H4 (cell line): ENCODE measurements around the gene SLC45A1. TPM values are rescaled to one million over a fixed set of nuclear protein-coding genes. Genes with fewer than 3 reads are reported as not detected.

Source experiments
- DNase-seq: peaks from one replicate; pipeline ENCODE4 v3.0.0-alpha.2; 2015; ENCODE audit warnings: low spot score
- total RNA-seq: library from RNA; depleted of rRNA; stranded (reverse); fragments of >200 nt; shearing (Covaris generic); gene quantifications from 2 replicates; pipeline ENCODE4 v1.2.3, GENCODE V29; 2014

Gene SLC45A1
- total RNA-seq, 1 experiment from 2014 or later, result 0.31 TPM

GRCh38 chr1:8352886-8353785 is 35.2 kb downstream of the SLC45A1 start:
- no peak for DNase-seq

GRCh38 chr1:8354038-8354437 is 36.1 kb downstream of the SLC45A1 start:
- no peak for DNase-seq

GRCh38 chr1:8355439-8356255 is 37.7 kb downstream of the SLC45A1 start:
- no peak for DNase-seq

GRCh38 chr1:8356256-8357209 is 38.6 kb downstream of the SLC45A1 start:
- DNase-seq, result no peak

GRCh38 chr1:8357329-8358101 is 39.6 kb downstream of the SLC45A1 start:
- no peak for DNase-seq

- no peak for DNase-seq
Observed at GRCh38 chr1:8358241-8358896, 40.5 kb downstream of the SLC45A1 start.

GRCh38 chr1:8358897-8359616 is 41.1 kb downstream of the SLC45A1 start:
- no peak for DNase-seq

- DNase-seq, result no peak
Observed at GRCh38 chr1:8359617-8360481, 41.9 kb downstream of the SLC45A1 start.

GRCh38 chr1:8360493-8361197 is 42.7 kb downstream of the SLC45A1 start:
- no peak for DNase-seq

- no peak for DNase-seq
Observed at GRCh38 chr1:8361198-8361849, 43.4 kb downstream of the SLC45A1 start.

- no peak for DNase-seq
Observed at GRCh38 chr1:8362701-8363101, 44.8 kb downstream of the SLC45A1 start.

- DNase-seq, result no peak
Observed at GRCh38 chr1:8363186-8363766, 45.4 kb downstream of the SLC45A1 start.

- DNase-seq, result no peak
Observed at GRCh38 chr1:8363767-8364301, 45.9 kb downstream of the SLC45A1 start.

- DNase-seq, result no peak
Observed at GRCh38 chr1:8364528-8365442, 46.9 kb downstream of the SLC45A1 start.

GRCh38 chr1:8365661-8366362 is 47.9 kb downstream of the SLC45A1 start:
- DNase-seq, result no peak
